ENCODE results near the gene EPAS1. TPM values are rescaled to one million over a fixed set of nuclear protein-coding genes. Genes with fewer than 3 reads are reported as not detected.

The EPAS1 gene
- total and polyA plus RNA-seq, 2 of the 13 experiments (the other 11 are each of a cell fraction or from before 2014, with no cell fraction given) = 47.1 to 182 TPM

DNA sequence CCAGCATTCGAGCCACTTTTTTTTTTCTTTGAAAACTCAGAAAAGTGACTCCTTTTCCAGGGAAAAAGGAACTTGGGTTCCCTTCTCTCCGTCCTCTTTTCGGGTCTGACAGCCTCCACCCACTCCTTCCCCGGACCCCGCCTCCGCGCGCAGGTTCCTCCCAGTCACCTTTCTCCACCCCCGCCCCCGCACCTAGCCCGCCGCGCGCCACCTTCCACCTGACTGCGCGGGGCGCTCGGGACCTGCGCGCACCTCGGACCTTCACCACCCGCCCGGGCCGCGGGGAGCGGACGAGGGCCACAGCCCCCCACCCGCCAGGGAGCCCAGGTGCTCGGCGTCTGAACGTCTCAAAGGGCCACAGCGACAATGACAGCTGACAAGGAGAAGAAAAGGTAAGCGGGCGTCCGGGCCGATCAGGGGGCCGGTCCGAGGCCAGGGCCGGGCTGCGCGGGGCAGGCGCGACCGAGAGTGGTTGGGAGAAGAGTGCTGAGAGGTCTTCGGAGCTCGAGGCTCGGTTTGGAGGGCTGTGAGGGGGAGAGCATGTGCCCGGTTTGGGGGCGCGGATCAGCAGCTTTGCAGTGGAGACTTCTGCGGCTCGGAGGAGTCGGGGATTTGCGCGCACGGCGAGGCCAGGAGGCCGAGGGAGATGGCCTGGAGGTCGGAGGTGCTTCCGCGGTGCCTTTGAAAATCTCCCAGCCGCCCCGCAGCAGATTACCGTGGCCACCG is 502 bp downstream of the EPAS1 start (continued):
- TF ChIP-seq, protein P1, sequence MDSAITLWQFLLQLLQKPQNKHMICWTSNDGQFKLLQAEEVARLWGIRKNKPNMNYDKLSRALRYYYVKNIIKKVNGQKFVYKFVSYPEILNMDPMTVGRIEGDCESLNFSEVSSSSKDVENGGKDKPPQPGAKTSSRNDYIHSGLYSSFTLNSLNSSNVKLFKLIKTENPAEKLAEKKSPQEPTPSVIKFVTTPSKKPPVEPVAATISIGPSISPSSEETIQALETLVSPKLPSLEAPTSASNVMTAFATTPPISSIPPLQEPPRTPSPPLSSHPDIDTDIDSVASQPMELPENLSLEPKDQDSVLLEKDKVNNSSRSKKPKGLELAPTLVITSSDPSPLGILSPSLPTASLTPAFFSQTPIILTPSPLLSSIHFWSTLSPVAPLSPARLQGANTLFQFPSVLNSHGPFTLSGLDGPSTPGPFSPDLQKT (CRISPR knock-in tag; IDR thresholded peaks at IDR 0.05; ENCODE audit: borderline replicate concordance) = no peak
- TF ChIP-seq KAT2B (IDR thresholded peaks at IDR 0.05; ENCODE audit: borderline replicate concordance, low read depth, low read length) (no peak), TEAD2 (CRISPR knock-in tag; IDR thresholded peaks at IDR 0.05) (0 out of 2 replicates have a peak, but pooled peaks have one; percentile 37), ZNF101 (CRISPR knock-in tag; IDR thresholded peaks at IDR 0.05; ENCODE audit: borderline replicate concordance, low read depth) (0 out of 2 replicates have a peak, but pooled peaks have one; percentile 58), MXI1 (IDR thresholded peaks at IDR 0.05; ENCODE audit: borderline replicate concordance, low read depth, low read length) (peak; percentile 52; the same call in 1 of the 3 replicates), ZFY (CRISPR knock-in tag; IDR thresholded peaks at IDR 0.05) (peak; percentile 80), ZNF282 (IDR thresholded peaks at IDR 0.05; ENCODE audit: partially characterized antibody) (no peak), FOSL1 (CRISPR knock-in tag; IDR thresholded peaks at IDR 0.05; ENCODE audit: borderline replicate concordance) (no peak), ZNF205 (CRISPR knock-in tag; IDR thresholded peaks at IDR 0.05) (no peak), DMAP1 (CRISPR knock-in tag; IDR thresholded peaks at IDR 0.05) (peak; percentile 29; the same call in 1 of the 2 replicates), ZNF879 (CRISPR knock-in tag; IDR thresholded peaks at IDR 0.05) (peak; percentile 91; the same call in 1 of the 2 replicates), RCOR2 (CRISPR knock-in tag; IDR thresholded peaks at IDR 0.05) (no peak)
- TF ChIP-seq, protein P2, sequence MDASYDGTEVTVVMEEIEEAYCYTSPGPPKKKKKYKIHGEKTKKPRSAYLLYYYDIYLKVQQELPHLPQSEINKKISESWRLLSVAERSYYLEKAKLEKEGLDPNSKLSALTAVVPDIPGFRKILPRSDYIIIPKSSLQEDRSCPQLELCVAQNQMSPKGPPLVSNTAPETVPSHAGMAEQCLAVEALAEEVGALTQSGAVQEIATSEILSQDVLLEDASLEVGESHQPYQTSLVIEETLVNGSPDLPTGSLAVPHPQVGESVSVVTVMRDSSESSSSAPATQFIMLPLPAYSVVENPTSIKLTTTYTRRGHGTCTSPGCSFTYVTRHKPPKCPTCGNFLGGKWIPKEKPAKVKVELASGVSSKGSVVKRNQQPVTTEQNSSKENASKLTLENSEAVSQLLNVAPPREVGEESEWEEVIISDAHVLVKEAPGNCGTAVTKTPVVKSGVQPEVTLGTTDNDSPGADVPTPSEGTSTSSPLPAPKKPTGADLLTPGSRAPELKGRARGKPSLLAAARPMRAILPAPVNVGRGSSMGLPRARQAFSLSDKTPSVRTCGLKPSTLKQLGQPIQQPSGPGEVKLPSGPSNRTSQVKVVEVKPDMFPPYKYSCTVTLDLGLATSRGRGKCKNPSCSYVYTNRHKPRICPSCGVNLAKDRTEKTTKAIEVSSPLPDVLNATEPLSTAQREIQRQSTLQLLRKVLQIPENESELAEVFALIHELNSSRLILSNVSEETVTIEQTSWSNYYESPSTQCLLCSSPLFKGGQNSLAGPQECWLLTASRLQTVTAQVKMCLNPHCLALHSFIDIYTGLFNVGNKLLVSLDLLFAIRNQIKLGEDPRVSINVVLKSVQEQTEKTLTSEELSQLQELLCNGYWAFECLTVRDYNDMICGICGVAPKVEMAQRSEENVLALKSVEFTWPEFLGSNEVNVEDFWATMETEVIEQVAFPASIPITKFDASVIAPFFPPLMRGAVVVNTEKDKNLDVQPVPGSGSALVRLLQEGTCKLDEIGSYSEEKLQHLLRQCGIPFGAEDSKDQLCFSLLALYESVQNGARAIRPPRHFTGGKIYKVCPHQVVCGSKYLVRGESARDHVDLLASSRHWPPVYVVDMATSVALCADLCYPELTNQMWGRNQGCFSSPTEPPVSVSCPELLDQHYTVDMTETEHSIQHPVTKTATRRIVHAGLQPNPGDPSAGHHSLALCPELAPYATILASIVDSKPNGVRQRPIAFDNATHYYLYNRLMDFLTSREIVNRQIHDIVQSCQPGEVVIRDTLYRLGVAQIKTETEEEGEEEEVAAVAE (CRISPR knock-in tag; IDR thresholded peaks at IDR 0.05; ENCODE audit: borderline replicate concordance) = no peak
- TF ChIP-seq, protein P3, sequence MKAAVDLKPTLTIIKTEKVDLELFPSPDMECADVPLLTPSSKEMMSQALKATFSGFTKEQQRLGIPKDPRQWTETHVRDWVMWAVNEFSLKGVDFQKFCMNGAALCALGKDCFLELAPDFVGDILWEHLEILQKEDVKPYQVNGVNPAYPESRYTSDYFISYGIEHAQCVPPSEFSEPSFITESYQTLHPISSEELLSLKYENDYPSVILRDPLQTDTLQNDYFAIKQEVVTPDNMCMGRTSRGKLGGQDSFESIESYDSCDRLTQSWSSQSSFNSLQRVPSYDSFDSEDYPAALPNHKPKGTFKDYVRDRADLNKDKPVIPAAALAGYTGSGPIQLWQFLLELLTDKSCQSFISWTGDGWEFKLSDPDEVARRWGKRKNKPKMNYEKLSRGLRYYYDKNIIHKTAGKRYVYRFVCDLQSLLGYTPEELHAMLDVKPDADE (CRISPR knock-in tag; IDR thresholded peaks at IDR 0.05) = no peak
- TF ChIP-seq, protein P4, sequence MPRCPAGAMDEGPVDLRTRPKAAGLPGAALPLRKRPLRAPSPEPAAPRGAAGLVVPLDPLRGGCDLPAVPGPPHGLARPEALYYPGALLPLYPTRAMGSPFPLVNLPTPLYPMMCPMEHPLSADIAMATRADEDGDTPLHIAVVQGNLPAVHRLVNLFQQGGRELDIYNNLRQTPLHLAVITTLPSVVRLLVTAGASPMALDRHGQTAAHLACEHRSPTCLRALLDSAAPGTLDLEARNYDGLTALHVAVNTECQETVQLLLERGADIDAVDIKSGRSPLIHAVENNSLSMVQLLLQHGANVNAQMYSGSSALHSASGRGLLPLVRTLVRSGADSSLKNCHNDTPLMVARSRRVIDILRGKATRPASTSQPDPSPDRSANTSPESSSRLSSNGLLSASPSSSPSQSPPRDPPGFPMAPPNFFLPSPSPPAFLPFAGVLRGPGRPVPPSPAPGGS (CRISPR knock-in tag; IDR thresholded peaks at IDR 0.05) = no peak; the same call in 1 of the 2 replicates
- TF ChIP-seq, protein P5, sequence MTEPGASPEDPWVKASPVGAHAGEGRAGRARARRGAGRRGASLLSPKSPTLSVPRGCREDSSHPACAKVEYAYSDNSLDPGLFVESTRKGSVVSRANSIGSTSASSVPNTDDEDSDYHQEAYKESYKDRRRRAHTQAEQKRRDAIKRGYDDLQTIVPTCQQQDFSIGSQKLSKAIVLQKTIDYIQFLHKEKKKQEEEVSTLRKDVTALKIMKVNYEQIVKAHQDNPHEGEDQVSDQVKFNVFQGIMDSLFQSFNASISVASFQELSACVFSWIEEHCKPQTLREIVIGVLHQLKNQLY (CRISPR knock-in tag; IDR thresholded peaks at IDR 0.05) = peak; percentile 41; the same call in 1 of the 2 replicates
- TF ChIP-seq, protein P6, sequence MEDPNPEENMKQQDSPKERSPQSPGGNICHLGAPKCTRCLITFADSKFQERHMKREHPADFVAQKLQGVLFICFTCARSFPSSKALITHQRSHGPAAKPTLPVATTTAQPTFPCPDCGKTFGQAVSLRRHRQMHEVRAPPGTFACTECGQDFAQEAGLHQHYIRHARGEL (CRISPR knock-in tag; IDR thresholded peaks at IDR 0.05) = no peak; the same call in 1 of the 2 replicates
- TF ChIP-seq, protein P7, sequence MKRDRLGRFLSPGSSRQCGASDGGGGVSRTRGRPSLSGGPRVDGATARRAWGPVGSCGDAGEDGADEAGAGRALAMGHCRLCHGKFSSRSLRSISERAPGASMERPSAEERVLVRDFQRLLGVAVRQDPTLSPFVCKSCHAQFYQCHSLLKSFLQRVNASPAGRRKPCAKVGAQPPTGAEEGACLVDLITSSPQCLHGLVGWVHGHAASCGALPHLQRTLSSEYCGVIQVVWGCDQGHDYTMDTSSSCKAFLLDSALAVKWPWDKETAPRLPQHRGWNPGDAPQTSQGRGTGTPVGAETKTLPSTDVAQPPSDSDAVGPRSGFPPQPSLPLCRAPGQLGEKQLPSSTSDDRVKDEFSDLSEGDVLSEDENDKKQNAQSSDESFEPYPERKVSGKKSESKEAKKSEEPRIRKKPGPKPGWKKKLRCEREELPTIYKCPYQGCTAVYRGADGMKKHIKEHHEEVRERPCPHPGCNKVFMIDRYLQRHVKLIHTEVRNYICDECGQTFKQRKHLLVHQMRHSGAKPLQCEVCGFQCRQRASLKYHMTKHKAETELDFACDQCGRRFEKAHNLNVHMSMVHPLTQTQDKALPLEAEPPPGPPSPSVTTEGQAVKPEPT (CRISPR knock-in tag; IDR thresholded peaks at IDR 0.05; ENCODE audit: low read depth) = no peak
